ENCODE measurements around the gene TLE1. TPM values are rescaled to one million over a fixed set of nuclear protein-coding genes. Genes with fewer than 3 reads are reported as not detected.

TLE1 gene
- total and polyA plus RNA-seq, 9 of the 15 experiments (the other 6 are each of a cell fraction or from before 2014, with no cell fraction given), result 0.11 TPM; not detected in 8

DNA sequence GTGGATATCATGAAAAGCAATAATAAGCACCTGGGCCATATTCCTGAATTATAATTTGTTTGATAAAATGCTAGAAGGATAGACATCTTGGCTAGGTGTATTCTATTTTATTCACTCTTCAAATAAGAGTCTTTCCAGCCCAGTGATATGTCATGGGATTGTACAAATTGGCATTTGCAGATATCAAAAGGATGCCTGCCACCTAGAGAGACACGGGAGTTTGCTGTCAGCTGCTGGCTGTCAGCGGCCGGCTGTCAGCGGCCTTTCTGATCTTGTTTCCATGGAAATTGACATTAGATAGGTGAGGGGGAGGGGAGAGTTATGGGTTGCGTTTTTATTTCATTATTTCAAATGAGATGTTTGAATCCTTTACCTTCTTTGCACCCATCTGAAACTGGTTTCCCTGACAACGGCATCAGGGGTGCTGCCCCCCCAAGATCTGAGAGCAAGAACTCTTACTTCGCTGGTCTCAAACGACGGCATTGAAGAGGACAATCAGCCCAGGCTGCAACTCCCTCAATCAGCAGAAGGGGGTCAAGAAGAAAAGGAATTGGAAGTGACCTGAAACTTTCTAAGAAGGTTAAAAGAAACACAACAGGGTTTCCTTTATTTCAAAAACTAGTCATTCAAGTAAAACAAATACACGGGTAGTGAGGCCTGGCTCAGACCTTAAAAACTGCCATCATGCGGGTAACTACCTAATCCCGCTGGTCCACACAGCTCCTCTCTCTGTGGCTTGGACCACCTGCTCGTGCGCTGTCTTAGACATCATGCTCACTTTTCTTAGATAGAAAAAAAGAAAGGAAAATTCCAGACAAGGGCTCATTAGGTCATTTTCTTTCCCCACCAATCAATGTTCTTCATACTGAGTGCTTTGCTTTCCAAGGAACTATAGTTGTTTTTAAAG lies 115.7 kb downstream of the TLE1 start:
- FAIRE-seq (no peak), DNase-seq (ENCODE audit: extremely low read depth in 1 of 4, low spot score in 3 of 4) (no peak), ATAC-seq (no peak)
- Histone ChIP-seq H3K36me3 (ENCODE audit: control insufficient read depth, insufficient read depth, low read length) (no peaks in the 10 kb centered on the region), H3K4me2 (ENCODE audit: insufficient read depth, low read length) (no peak overlapping the region), H3K79me2 (ENCODE audit: control insufficient read depth, insufficient read depth, low read length) (no peaks in the 10 kb centered on the region), H3K9me3 (replicated peaks; ENCODE audit: control insufficient read depth, insufficient read depth, low read depth, low read length) (no peaks in the 10 kb centered on the region), H3K4me1 (replicated peaks in 1 of 2; ENCODE audit: control insufficient read depth in 2 of 2, insufficient read depth in 2 of 2, low read length in 2 of 2) (no peaks in the 10 kb centered on the region), H2AFZ (ENCODE audit: low read depth, low read length) (no peak overlapping the region), H3K27ac (ENCODE audit: extremely low read depth, low read depth, low read length) (no peak overlapping the region), H3K4me3 (no peak overlapping the region), H3K27me3 (ENCODE audit: control insufficient read depth in 2 of 2, insufficient read depth in 2 of 2, low read length in 2 of 2) (no peaks in the 10 kb centered on the region), H3K9ac (ENCODE audit: insufficient read depth in 1 of 2, low read depth in 2 of 2, low read length in 2 of 2) (no peak overlapping the region), H4K20me1 (replicated peaks; ENCODE audit: control insufficient read depth, insufficient read depth, low read length) (no peaks in the 10 kb centered on the region), H3K9me1 (ENCODE audit: control insufficient read depth, insufficient read depth, low read length) (no peaks in the 10 kb centered on the region)
- intact Hi-C loops (cut with micrococcal nuclease), result no loop called here
- CTCF ChIA-PET (ENCODE audit: low intra/inter-chr PET ratio), result no interaction called here
- no TSS peak for BruUV-seq (replicated peaks)
- POLR2A ChIA-PET, result no interaction called here
- WGBS (ENCODE audit: insufficient coverage, low coverage, missing lambda C conversion rate), result 0% methylated on average over 8 of the region's 14 CpGs
- in situ Hi-C loops (cut with MboI), result no loop called here
- TF ChIP-seq, protein P1, sequence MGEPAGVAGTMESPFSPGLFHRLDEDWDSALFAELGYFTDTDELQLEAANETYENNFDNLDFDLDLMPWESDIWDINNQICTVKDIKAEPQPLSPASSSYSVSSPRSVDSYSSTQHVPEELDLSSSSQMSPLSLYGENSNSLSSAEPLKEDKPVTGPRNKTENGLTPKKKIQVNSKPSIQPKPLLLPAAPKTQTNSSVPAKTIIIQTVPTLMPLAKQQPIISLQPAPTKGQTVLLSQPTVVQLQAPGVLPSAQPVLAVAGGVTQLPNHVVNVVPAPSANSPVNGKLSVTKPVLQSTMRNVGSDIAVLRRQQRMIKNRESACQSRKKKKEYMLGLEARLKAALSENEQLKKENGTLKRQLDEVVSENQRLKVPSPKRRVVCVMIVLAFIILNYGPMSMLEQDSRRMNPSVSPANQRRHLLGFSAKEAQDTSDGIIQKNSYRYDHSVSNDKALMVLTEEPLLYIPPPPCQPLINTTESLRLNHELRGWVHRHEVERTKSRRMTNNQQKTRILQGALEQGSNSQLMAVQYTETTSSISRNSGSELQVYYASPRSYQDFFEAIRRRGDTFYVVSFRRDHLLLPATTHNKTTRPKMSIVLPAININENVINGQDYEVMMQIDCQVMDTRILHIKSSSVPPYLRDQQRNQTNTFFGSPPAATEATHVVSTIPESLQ (CRISPR knock-in tag; IDR thresholded peaks at IDR 0.05), result no peak
- no peak for TF ChIP-seq RREB1 (CRISPR knock-in tag; IDR thresholded peaks at IDR 0.05)
- TF ChIP-seq, protein P2, sequence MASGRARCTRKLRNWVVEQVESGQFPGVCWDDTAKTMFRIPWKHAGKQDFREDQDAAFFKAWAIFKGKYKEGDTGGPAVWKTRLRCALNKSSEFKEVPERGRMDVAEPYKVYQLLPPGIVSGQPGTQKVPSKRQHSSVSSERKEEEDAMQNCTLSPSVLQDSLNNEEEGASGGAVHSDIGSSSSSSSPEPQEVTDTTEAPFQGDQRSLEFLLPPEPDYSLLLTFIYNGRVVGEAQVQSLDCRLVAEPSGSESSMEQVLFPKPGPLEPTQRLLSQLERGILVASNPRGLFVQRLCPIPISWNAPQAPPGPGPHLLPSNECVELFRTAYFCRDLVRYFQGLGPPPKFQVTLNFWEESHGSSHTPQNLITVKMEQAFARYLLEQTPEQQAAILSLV (tag; IDR thresholded peaks at IDR 0.05), result no peak
- TF ChIP-seq TOE1 (IDR thresholded peaks at IDR 0.05; ENCODE audit: borderline replicate concordance), result no peak
- TF ChIP-seq TOE1 (CRISPR knock-in tag; IDR thresholded peaks at IDR 0.05; ENCODE audit: borderline replicate concordance, low read depth), result no peak
- no peak for TF ChIP-seq MED1 (CRISPR knock-in tag; IDR thresholded peaks at IDR 0.05; ENCODE audit: borderline replicate concordance)
- no peak for TF ChIP-seq AFF1 (IDR thresholded peaks at IDR 0.05; ENCODE audit: low read depth in 1 of 2, partially characterized antibody in 2 of 2)
